Lower leg skin (tissue), 3 donors: ENCODE data around the gene MYL7.

Experiments used
- CTCF ChIP-seq, 3 donors: fragments of 450-650 bp; IDR thresholded peaks; one replicate each; pipeline ENCODE4 v1.5.1; 2016; ENCODE audit warnings: antibody characterized with exemption in 3 of 3, mild to moderate bottlenecking in 3 of 3, moderate library complexity in 2 of 3
- POLR2A ChIP-seq, 2 donors: fragments of 450-650 bp; IDR thresholded peaks; one replicate each; pipeline ENCODE4 v1.6.1; 2016 to 2017; ENCODE audit warnings: antibody characterized with exemption in 2 of 2, mild to moderate bottlenecking in 1 of 2, moderate library complexity in 1 of 2

- no peak for TF ChIP-seq CTCF (IDR thresholded peaks at IDR 0.05)
- no peak for TF ChIP-seq POLR2A (IDR thresholded peaks at IDR 0.05)
Observed at GRCh38 chr7:44167920-44168319, 26.8 kb upstream of the MYL7 start.
